Thyroid gland (tissue), 4 donors: ENCODE measurements around the gene ZNF337. TPM values are rescaled to one million over a fixed set of nuclear protein-coding genes. Genes with fewer than 3 reads are reported as not detected.
"Not testable (repeated sequence)": the region's sequence is repeated elsewhere in the genome, so short reads cannot be mapped to it uniquely, and the experiment has no call there.

Experiments used
- DNase-seq, 2 donors: peaks; one replicate each; pipeline ENCODE4 v3.0.0-alpha.2; 2019
- H3K27ac ChIP-seq, 3 donors: fragments of 200-600 bp; sonication (generic); 1 replicate in 2 of 3; 2 replicates in 1 of 3; pipeline ENCODE4 v1.5.1; 2016 to 2019; ENCODE audit warnings: mild to moderate bottlenecking in 1 of 3, moderate library complexity in 1 of 3
- H3K27me3 ChIP-seq: fragments of 200-600 bp; sonication (generic); one replicate; pipeline ENCODE4 v1.5.1; 2019
- H3K36me3 ChIP-seq, 2 donors: fragments of 200-600 bp; sonication (generic); one replicate each; pipeline ENCODE4 v1.5.1; 2016 to 2019
- H3K4me1 ChIP-seq, 2 donors: fragments of 200-600 bp; sonication (generic); one replicate each; pipeline ENCODE4 v1.5.1; 2017 to 2019
- H3K4me3 ChIP-seq, 3 donors: fragments of 200-600 bp; sonication (generic); replicated peaks in 1 of 3; 1 replicate in 2 of 3; 2 replicates in 1 of 3; pipeline ENCODE4 v1.5.1; 2016; ENCODE audit warnings: mild to moderate bottlenecking in 1 of 3
- H3K9me3 ChIP-seq: fragments of 200-600 bp; sonication (generic); one replicate; pipeline ENCODE4 v1.5.1; 2017
- CTCF ChIP-seq, 6 experiments: fragments of 200-600 bp in 3 of 6; fragments of 450-650 bp in 3 of 6; sonication (generic) in 3 of 6; IDR thresholded peaks; one replicate each; pipeline ENCODE4 v1.5.1; 2016 to 2019; ENCODE audit warnings: antibody characterized with exemption in 6 of 6, mild to moderate bottlenecking in 2 of 6, inconsistent platforms in 1 of 6, moderate library complexity in 1 of 6
- POLR2A ChIP-seq, 2 donors: fragments of 450-650 bp; IDR thresholded peaks; one replicate each; pipeline ENCODE4 v1.6.1; 2017; ENCODE audit warnings: antibody characterized with exemption in 2 of 2, mild to moderate bottlenecking in 2 of 2, moderate library complexity in 1 of 2
- WGBS, 2 donors: methylation state at CpG; one replicate each; pipeline ENCODE4 v1.1.5; 2017; 5-methylcytosine and 5-hydroxymethylcytosine counted together
- intact Hi-C: fragments of 100-400 bp; cut with DNase I; formaldehyde crosslinking; loops from one replicate; pipeline ENCODE4 v1.15.1; 2023
- total RNA-seq, 4 donors: library from RNA; depleted of rRNA; stranded (reverse); fragments of >200 nt; gene quantifications; one replicate each; pipeline ENCODE4 v1.2.3, GENCODE V29; 2016

Gene ZNF337
- total RNA-seq, 4 donors from 2014 or later: 17.3 to 21.2 (median 18.7) TPM

- no peaks in the 10 kb centered on the region for H3K36me3 ChIP-seq
- no peak overlapping the region for H3K27ac ChIP-seq
- no peak overlapping the region for H3K4me3 ChIP-seq
- WGBS, 2 donors: 98% methylated on average over 3 of the region's 3 CpGs
- no peak for DNase-seq
- H3K4me1 ChIP-seq: no peaks in the 10 kb centered on the region
- H3K9me3 ChIP-seq: no peaks in the 10 kb centered on the region
- no peak for TF ChIP-seq POLR2A (IDR thresholded peaks at IDR 0.05)
- no peak for TF ChIP-seq CTCF (IDR thresholded peaks at IDR 0.05)
- H3K27me3 ChIP-seq: no peaks in the 10 kb centered on the region
- intact Hi-C loops: no loop called here
These were observed 51.8 kb downstream of the ZNF337 start for GRCh38 chr20:25644814-25645213.

GRCh38 chr20:25643716-25644115, 52.9 kb downstream of the ZNF337 start:
- no peak for DNase-seq
- intact Hi-C loops: no loop called here
- no peak overlapping the region for H3K4me3 ChIP-seq
- no peaks in the 10 kb centered on the region for H3K36me3 ChIP-seq
- H3K27me3 ChIP-seq: no peaks in the 10 kb centered on the region
- H3K9me3 ChIP-seq: no peaks in the 10 kb centered on the region
- no peak overlapping the region for H3K27ac ChIP-seq
- TF ChIP-seq CTCF (IDR thresholded peaks at IDR 0.05) (no peak), POLR2A (IDR thresholded peaks at IDR 0.05) (no peak)
- H3K4me1 ChIP-seq: no peaks in the 10 kb centered on the region

- 94 to 98% methylated on average over 2 of the region's 2 CpGs for whole genome bisulfite sequencing, 2 donors
- intact Hi-C loops: no loop called here
- no peaks in the 10 kb centered on the region for H3K36me3 ChIP-seq
- H3K4me1 ChIP-seq: no peaks in the 10 kb centered on the region
- TF ChIP-seq POLR2A (IDR thresholded peaks at IDR 0.05): no peak
- no peak for TF ChIP-seq CTCF (IDR thresholded peaks at IDR 0.05)
- H3K27ac ChIP-seq: no peak overlapping the region
- no peaks in the 10 kb centered on the region for H3K9me3 ChIP-seq
- H3K27me3 ChIP-seq: no peaks in the 10 kb centered on the region
- no peak overlapping the region for H3K4me3 ChIP-seq
- no peak for DNase-seq
These were observed 59.4 kb downstream of the ZNF337 start for GRCh38 chr20:25637247-25637646.

GRCh38 chr20:25632940-25633790, 63.5 kb downstream of the ZNF337 start:
- TF ChIP-seq CTCF (IDR thresholded peaks at IDR 0.05) (no peak), POLR2A (IDR thresholded peaks at IDR 0.05) (no peak)
- H3K27ac ChIP-seq: no peak overlapping the region
- H3K4me3 ChIP-seq: no peak overlapping the region
- DNase-seq: no peak
- WGBS, 2 donors: 87 to 88% methylated on average over 5 of the region's 5 CpGs
- H3K4me1 ChIP-seq: no peaks in the 10 kb centered on the region
- H3K36me3 ChIP-seq: no peaks in the 10 kb centered on the region
- no peaks in the 10 kb centered on the region for H3K9me3 ChIP-seq
- H3K27me3 ChIP-seq: no peaks in the 10 kb centered on the region
- intact Hi-C loops: no loop called here

DNA sequence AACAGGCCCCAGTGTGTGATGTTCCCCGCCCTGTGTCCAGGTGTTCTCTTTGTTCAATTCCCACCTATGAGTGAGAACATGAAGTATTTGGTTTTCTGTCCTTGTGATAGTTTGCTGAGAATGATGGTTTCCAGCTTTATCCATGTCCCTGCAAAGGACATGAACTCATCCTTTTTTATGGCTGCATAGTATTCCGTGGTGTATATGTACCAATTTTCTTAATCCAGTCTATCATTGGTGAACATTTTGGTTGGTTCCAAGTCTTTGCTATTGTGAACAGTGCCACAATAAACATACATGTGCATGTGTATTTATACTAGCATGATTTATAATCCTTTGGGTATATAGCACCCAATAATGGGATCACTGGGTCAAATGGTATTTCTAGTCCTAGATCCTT, 66.0 kb downstream of the ZNF337 start:
- 96% methylated on average over 2 of the region's 2 CpGs for WGBS, 2 donors
- H3K27me3 ChIP-seq, DNase-seq, H3K4me1 ChIP-seq, H3K27ac ChIP-seq, intact Hi-C loops, H3K36me3 ChIP-seq, H3K9me3 ChIP-seq, H3K4me3 ChIP-seq: not testable (repeated sequence)
